ENCODE results near the gene CDC20B.

GRCh38 chr5:55205001-55205400, 32.0 kb upstream of the CDC20B start:
- TF ChIP-seq ZNF274 (IDR thresholded peaks at IDR 0.05; ENCODE audit: low read depth, low read length) (no peak), YY1 (IDR thresholded peaks at IDR 0.05; ENCODE audit: insufficient read depth, insufficient read length) (no peak)
